Measurements from ENCODE around the gene CFAP299.

Gene CFAP299

DNA sequence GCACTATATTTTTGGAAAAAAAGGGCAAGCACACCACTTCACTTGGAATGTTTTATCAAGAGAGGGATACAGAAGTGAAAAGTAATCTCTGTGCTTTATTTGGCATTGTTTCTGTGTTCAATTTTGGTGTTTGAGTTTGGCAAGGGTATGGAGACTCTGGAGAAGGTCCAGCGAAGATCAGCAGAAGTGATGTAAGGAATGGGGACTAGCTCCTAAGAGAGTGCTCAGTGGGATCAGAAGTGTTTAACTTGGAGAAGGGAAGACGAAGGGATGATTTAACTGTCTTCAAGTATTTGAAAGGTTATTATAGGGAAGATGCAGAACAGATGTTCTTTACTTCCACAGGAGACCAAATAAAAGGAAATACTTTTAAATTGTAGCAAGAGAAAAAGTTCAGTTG lies 74.3 kb downstream of the CFAP299 start:
- Histone ChIP-seq H3K27me3 (ENCODE audit: insufficient read depth, low read length, poor library complexity, severe bottlenecking) (no peaks in the 10 kb centered on the region), H3K4me3 (ENCODE audit: low read length, poor library complexity, severe bottlenecking) (no peak overlapping the region), H2AFZ (ENCODE audit: low read length) (no peak overlapping the region), H3K9me3 (ENCODE audit: insufficient read depth, low read depth, low read length) (no peaks in the 10 kb centered on the region), H3K4me2 (ENCODE audit: low read depth, low read length, poor library complexity, severe bottlenecking) (no peak overlapping the region), H3K79me2 (ENCODE audit: insufficient read depth, low read length) (no peaks in the 10 kb centered on the region), H3F3A (ENCODE audit: low read depth) (no peaks in the 10 kb centered on the region), H4K20me1 (ENCODE audit: insufficient read depth, low read length, poor library complexity, severe bottlenecking) (no peaks in the 10 kb centered on the region), H3K36me3 (ENCODE audit: insufficient read depth, low read length) (no peaks in the 10 kb centered on the region), H3K4me1 (ENCODE audit: insufficient read depth, low read length, poor library complexity, severe bottlenecking) (no peaks in the 10 kb centered on the region), H3K9me2 (replicated peaks; ENCODE audit: low read depth, low read length) (no peaks in the 10 kb centered on the region), H3K9ac (ENCODE audit: low read depth, low read length, poor library complexity, severe bottlenecking) (no peak overlapping the region)
- TF ChIP-seq, protein P1, sequence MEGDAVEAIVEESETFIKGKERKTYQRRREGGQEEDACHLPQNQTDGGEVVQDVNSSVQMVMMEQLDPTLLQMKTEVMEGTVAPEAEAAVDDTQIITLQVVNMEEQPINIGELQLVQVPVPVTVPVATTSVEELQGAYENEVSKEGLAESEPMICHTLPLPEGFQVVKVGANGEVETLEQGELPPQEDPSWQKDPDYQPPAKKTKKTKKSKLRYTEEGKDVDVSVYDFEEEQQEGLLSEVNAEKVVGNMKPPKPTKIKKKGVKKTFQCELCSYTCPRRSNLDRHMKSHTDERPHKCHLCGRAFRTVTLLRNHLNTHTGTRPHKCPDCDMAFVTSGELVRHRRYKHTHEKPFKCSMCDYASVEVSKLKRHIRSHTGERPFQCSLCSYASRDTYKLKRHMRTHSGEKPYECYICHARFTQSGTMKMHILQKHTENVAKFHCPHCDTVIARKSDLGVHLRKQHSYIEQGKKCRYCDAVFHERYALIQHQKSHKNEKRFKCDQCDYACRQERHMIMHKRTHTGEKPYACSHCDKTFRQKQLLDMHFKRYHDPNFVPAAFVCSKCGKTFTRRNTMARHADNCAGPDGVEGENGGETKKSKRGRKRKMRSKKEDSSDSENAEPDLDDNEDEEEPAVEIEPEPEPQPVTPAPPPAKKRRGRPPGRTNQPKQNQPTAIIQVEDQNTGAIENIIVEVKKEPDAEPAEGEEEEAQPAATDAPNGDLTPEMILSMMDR (conservative IDR thresholded peaks at IDR 0.05; ENCODE audit: low read length), result no peak

DNA sequence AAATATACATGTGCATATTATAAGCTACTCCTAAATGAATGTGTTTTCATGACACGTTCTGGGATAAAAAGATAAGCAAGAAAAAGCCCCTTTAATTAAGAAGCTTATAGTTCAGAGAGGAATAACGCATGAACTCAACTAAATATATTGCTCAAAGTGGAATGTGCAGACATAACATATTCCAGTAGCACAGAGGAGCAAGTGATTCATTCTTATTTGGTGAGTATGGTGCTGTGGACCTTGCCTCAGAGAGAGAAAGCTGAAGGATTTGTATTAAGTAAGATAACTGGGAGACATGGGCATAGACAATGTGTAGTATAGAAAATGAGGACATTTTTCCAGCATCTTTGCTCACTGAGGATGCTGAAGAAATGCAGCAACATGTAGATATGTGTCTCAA lies 76.8 kb downstream of the CFAP299 start:
- Histone ChIP-seq H3K36me3 (ENCODE audit: insufficient read depth, low read length) (no peaks in the 10 kb centered on the region), H3K9me3 (ENCODE audit: insufficient read depth, low read depth, low read length) (no peaks in the 10 kb centered on the region), H4K20me1 (ENCODE audit: insufficient read depth, low read length, poor library complexity, severe bottlenecking) (no peaks in the 10 kb centered on the region), H3K4me3 (ENCODE audit: low read length, poor library complexity, severe bottlenecking) (no peak overlapping the region), H3K9me2 (replicated peaks; ENCODE audit: low read depth, low read length) (no peaks in the 10 kb centered on the region), H2AFZ (ENCODE audit: low read length) (no peak overlapping the region), H3F3A (ENCODE audit: low read depth) (no peaks in the 10 kb centered on the region), H3K79me2 (ENCODE audit: insufficient read depth, low read length) (no peaks in the 10 kb centered on the region), H3K4me2 (ENCODE audit: low read depth, low read length, poor library complexity, severe bottlenecking) (no peak overlapping the region), H3K9ac (ENCODE audit: low read depth, low read length, poor library complexity, severe bottlenecking) (no peak overlapping the region), H3K27me3 (ENCODE audit: insufficient read depth, low read length, poor library complexity, severe bottlenecking) (no peaks in the 10 kb centered on the region), H3K4me1 (ENCODE audit: insufficient read depth, low read length, poor library complexity, severe bottlenecking) (no peaks in the 10 kb centered on the region)
- TF ChIP-seq EZH2phosphoT487 (IDR thresholded peaks at IDR 0.05; ENCODE audit: borderline replicate concordance), result no peak
- TF ChIP-seq, protein P1 (conservative IDR thresholded peaks at IDR 0.05; ENCODE audit: low read length), result no peak

DNA sequence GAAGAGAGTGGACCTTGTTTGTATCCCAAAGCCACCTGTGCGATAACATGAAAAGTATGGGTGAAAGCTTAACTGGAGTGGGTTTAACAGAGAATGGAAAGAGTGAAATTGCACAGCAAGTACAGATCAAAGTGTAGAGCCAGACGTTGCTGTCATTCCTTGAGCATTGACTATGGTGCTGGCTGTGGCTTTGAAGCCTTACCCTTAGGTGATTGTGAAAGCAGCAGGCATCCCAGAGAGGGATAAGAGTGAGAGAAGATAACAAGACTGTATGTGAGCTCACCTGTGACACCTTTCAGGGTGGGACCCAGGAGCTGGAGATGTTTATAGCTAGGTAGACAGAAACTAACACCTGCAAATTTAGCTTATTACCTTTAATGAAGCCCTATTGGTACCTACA lies 77.6 kb downstream of the CFAP299 start:
- no peaks in the 10 kb centered on the region for H3K79me2 ChIP-seq (ENCODE audit: insufficient read depth, low read length)
- no peak overlapping the region for H3K9ac ChIP-seq (ENCODE audit: low read depth, low read length, poor library complexity, severe bottlenecking)
- H4K20me1 ChIP-seq (ENCODE audit: insufficient read depth, low read length, poor library complexity, severe bottlenecking), result no peaks in the 10 kb centered on the region
- no peak overlapping the region for H3K4me2 ChIP-seq (ENCODE audit: low read depth, low read length, poor library complexity, severe bottlenecking)
- no peak overlapping the region for H3K4me3 ChIP-seq (ENCODE audit: low read length, poor library complexity, severe bottlenecking)
- no peak overlapping the region for H2AFZ ChIP-seq (ENCODE audit: low read length)
- H3K9me2 ChIP-seq (replicated peaks; ENCODE audit: low read depth, low read length), result no peaks in the 10 kb centered on the region
- H3F3A ChIP-seq (ENCODE audit: low read depth), result no peaks in the 10 kb centered on the region
- H3K9me3 ChIP-seq (ENCODE audit: insufficient read depth, low read depth, low read length), result no peaks in the 10 kb centered on the region
- TF ChIP-seq, protein P1 (conservative IDR thresholded peaks at IDR 0.05; ENCODE audit: low read length), result no peak
- TF ChIP-seq EZH2phosphoT487 (IDR thresholded peaks at IDR 0.05; ENCODE audit: borderline replicate concordance), result no peak
- H3K27me3 ChIP-seq (ENCODE audit: insufficient read depth, low read length, poor library complexity, severe bottlenecking), result no peaks in the 10 kb centered on the region
- no peaks in the 10 kb centered on the region for H3K36me3 ChIP-seq (ENCODE audit: insufficient read depth, low read length)
- no peaks in the 10 kb centered on the region for H3K4me1 ChIP-seq (ENCODE audit: insufficient read depth, low read length, poor library complexity, severe bottlenecking)

Data from Loucy (cell line).